Nephron (organoid): Measurements from ENCODE around the gene ATP9A.
"Not testable (repeated sequence)": the region's sequence is repeated elsewhere in the genome, so short reads cannot be mapped to it uniquely, and the experiment has no call there.

Source experiments
- H3K27ac Mint-ChIP-seq, 3 experiments: 2 replicates each; pipeline ENCODE4 v1.8.0; 2020; ENCODE audit warnings: mixed read lengths in 3 of 3, mild to moderate bottlenecking in 2 of 3, moderate library complexity in 1 of 3
- H3K27me3 Mint-ChIP-seq: 2 replicates; pipeline ENCODE4 v1.8.0; 2021; ENCODE audit warnings: low read depth, mild to moderate bottlenecking, moderate library complexity, mixed read lengths
- H3K36me3 Mint-ChIP-seq: 2 replicates; pipeline ENCODE4 v1.8.0; 2020; ENCODE audit warnings: low read depth, mixed read lengths
- H3K4me1 Mint-ChIP-seq: 2 replicates; pipeline ENCODE4 v1.8.0; 2020; ENCODE audit warnings: mixed read lengths
- H3K4me3 Mint-ChIP-seq, 3 experiments: 2 replicates each; pipeline ENCODE4 v1.8.0; 2020; ENCODE audit warnings: mild to moderate bottlenecking in 3 of 3, mixed read lengths in 3 of 3, moderate library complexity in 2 of 3
- H3K9me3 Mint-ChIP-seq: 2 replicates; pipeline ENCODE4 v1.8.0; 2020; ENCODE audit warnings: mixed read lengths
- CTCF ChIP-seq, 3 experiments: fragments of 200-600 bp; sonication (generic); IDR thresholded peaks; one replicate each; pipeline ENCODE4 v1.5.0; 2021; ENCODE audit warnings: antibody characterized with exemption in 3 of 3; ENCODE audit not compliant: unreplicated experiment in 3 of 3

The ATP9A gene

GRCh38 chr20:51767867-51768758 is at the start of gene ATP9A:
ATP9A (minus strand) TSS chr20:51768390; CDS start chr20:51768369, 21 bp downstream.
- Mint-ChIP-seq H3K27ac (peak within 1 kb of the TSS; percentile 64 to 94 (median 88)), H3K4me1 (no peaks in the 10 kb centered on the region), H3K9me3 (no peaks in the 10 kb centered on the region), H3K36me3 (no peaks in the 10 kb centered on the region), H3K4me3 (peak within 1 kb of the TSS; percentile 90 to 94 (median 93)), H3K27me3 (peaks cover 4% of the 10 kb centered on the region)
- peak in 1 of 3 experiments; percentile 3 for TF ChIP-seq CTCF (IDR thresholded peaks at IDR 0.05; ENCODE audit: unreplicated experiment in 3 of 3)

- H3K27ac Mint-ChIP-seq, H3K27me3 Mint-ChIP-seq, H3K4me3 Mint-ChIP-seq, H3K4me1 Mint-ChIP-seq, H3K9me3 Mint-ChIP-seq, H3K36me3 Mint-ChIP-seq: not testable (repeated sequence)
Observed at GRCh38 chr20:51816856-51817255, 48.7 kb upstream of the ATP9A start.

- Mint-ChIP-seq H3K9me3 (no peaks in the 10 kb centered on the region), H3K4me1 (no peaks in the 10 kb centered on the region), H3K27me3 (no peaks in the 10 kb centered on the region), H3K4me3 (no peak overlapping the region), H3K27ac (no peak overlapping the region), H3K36me3 (no peaks in the 10 kb centered on the region)
- no peak for TF ChIP-seq CTCF (IDR thresholded peaks at IDR 0.05; ENCODE audit: unreplicated experiment in 3 of 3)
Observed at GRCh38 chr20:51815383-51816076, 47.3 kb upstream of the ATP9A start.

- TF ChIP-seq CTCF (IDR thresholded peaks at IDR 0.05; ENCODE audit: unreplicated experiment in 3 of 3): no peak
- H3K4me1 Mint-ChIP-seq: no peaks in the 10 kb centered on the region
- no peaks in the 10 kb centered on the region for H3K36me3 Mint-ChIP-seq
- no peak overlapping the region for H3K27ac Mint-ChIP-seq
- H3K9me3 Mint-ChIP-seq: no peaks in the 10 kb centered on the region
- no peak overlapping the region for H3K4me3 Mint-ChIP-seq
- H3K27me3 Mint-ChIP-seq: no peaks in the 10 kb centered on the region
Observed at GRCh38 chr20:51812861-51813260, 44.7 kb upstream of the ATP9A start.

GRCh38 chr20:51811514-51812128 is 43.4 kb upstream of the ATP9A start:
- no peak overlapping the region for H3K27ac Mint-ChIP-seq
- H3K4me1 Mint-ChIP-seq: no peaks in the 10 kb centered on the region
- no peak for TF ChIP-seq CTCF (IDR thresholded peaks at IDR 0.05; ENCODE audit: unreplicated experiment in 3 of 3)
- no peak overlapping the region for H3K4me3 Mint-ChIP-seq
- H3K36me3 Mint-ChIP-seq: no peaks in the 10 kb centered on the region
- H3K9me3 Mint-ChIP-seq: no peaks in the 10 kb centered on the region
- no peaks in the 10 kb centered on the region for H3K27me3 Mint-ChIP-seq

GRCh38 chr20:51811042-51811355 is 42.8 kb upstream of the ATP9A start:
- H3K36me3 Mint-ChIP-seq: no peaks in the 10 kb centered on the region
- no peak for TF ChIP-seq CTCF (IDR thresholded peaks at IDR 0.05; ENCODE audit: unreplicated experiment in 3 of 3)
- no peak overlapping the region for H3K4me3 Mint-ChIP-seq
- H3K9me3 Mint-ChIP-seq: no peaks in the 10 kb centered on the region
- H3K27me3 Mint-ChIP-seq: no peaks in the 10 kb centered on the region
- H3K27ac Mint-ChIP-seq: no peak overlapping the region
- no peaks in the 10 kb centered on the region for H3K4me1 Mint-ChIP-seq
